ENCODE results near the gene LMAN2L.

The LMAN2L gene, protein sequence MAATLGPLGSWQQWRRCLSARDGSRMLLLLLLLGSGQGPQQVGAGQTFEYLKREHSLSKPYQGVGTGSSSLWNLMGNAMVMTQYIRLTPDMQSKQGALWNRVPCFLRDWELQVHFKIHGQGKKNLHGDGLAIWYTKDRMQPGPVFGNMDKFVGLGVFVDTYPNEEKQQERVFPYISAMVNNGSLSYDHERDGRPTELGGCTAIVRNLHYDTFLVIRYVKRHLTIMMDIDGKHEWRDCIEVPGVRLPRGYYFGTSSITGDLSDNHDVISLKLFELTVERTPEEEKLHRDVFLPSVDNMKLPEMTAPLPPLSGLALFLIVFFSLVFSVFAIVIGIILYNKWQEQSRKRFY

DNA sequence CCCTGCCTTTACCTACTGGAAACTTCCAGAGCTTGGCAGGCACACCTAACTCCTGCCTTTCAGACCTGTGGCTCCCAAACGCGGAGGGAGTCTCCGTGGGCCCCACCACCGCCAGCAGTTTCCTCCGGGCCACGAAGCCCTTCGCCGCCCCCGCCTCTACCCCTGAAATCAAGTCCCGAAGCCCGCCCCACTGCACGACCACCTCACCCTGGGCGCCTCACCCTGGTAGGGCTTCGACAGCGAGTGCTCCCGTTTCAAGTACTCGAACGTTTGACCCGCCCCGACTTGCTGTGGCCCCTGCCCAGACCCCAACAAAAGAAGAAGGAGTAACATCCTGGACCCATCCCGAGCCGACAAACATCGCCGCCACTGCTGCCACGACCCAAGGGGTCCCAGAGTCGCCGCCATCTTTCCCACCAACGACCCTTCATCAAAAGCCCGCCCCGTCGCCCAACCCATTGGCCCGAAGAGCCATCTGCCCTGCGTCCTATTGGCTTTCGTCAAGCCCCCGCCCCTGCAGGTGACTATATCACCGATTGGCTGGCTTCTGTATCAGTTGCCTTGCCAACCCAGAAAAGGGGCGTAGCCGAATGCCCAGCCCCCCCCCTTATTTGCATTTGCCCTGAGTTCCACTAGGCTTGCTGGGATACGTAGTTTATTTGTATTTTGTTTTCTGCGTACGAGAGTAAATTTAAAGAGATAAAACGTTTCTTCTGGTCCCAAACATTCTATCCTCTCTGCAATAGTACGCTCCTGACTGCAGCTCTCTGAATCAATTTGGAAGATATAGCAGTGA, at the start of gene LMAN2L:
LMAN2L (minus strand) TSS at position 432 of the 796 bp plus-strand sequence; CDS start at position 408, 24 bp downstream.
- peak; percentile 96 for DNase-seq

DNA sequence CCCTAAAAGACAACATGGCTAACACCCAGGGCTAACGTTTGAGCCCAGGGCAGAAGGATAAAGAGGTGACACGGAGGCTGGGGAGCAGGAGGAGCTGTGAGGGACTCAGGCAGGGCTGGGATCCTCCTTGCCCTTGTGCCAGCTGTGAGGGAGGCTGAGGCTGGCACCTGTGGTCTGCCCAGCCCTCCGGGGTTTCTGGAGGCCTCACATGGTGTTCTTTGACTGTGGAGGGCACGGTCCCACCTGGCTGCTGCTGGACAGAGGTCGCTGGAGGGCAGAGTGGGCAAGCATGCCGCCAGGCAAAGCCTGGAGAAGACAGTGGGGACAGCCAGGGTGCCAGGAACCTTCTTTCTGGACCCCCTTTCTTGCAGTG, 49.4 kb upstream of the LMAN2L start:
- DNase-seq: no peak

DNA sequence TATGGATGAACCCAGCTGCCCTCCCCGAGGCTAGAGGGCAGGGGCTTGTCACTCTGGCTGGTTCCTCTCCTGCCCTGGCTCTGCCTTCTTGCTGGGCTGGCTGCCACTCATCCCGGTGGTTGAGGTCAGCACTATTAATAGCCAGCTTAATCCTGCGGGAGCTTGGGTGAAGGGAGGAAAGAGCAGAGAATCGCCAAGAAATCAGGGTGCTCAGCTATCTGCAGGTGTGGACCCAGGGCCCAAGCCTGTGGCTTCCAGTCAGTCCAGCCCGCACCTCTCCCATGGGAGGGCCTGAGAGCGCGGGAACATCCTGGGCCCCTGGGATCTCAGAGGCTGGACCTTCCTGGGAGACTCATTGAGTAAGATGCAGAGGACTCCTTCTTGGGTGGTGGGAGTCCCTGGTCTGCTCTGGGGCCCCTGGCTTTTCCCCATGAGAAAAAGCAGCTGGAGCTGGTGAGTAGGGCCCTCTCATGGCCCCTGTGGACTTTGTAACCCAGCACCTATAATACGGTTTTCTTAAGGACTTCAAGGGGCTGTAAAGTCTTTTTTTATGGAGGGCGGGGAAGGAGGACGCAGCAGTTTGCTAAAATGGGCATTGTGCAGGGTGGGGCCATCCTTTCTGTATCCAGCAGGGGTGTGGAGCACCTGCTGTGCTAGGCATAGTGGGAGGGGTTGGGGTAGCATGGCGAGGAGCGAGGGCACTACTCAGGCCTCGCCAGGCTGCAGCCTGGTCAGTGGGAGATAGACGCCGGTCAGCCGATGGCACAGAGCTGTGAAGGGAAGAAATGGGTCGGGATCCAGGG, 48.8 kb upstream of the LMAN2L start:
- DNase-seq: no peak

DNA sequence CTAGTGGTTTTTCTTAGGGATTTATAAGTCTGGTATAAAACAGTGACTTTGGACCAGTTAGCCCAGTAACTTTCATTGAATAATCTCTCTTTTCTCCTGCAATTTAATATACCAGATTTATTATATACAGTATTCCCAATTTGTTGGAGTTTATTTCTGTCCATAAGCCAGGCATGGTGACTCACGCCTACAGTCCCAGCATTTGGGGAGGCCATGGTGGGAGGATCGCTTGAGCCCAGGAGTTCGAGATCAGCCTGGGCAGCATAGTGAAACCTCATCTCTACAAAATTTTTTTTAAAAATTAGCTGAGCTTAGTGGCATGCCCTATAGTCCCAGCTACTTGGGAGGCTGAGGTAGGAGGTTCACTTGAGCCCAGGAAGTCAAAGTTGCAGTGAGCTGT, 47.5 kb upstream of the LMAN2L start:
- no peak for DNase-seq

DNA sequence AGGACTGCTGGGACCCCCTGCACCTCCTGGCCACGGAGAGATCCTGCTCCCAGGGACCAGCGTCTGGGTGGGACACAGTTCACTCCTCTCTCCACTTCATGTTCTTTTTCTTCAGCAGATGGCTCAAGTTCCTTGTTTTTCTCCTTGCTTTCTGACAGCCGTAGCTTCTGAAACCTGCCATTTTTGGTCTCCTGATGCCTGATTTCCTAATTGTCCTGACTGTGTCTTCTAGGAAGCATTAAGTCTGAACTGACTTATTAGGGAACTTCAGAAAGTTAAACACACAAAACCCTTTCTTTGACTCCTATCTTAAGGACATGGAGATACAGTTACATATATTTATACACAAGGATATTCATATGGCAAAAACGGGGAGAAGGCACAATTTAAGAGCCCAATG, 43.5 kb upstream of the LMAN2L start:
- DNase-seq: no peak

DNA sequence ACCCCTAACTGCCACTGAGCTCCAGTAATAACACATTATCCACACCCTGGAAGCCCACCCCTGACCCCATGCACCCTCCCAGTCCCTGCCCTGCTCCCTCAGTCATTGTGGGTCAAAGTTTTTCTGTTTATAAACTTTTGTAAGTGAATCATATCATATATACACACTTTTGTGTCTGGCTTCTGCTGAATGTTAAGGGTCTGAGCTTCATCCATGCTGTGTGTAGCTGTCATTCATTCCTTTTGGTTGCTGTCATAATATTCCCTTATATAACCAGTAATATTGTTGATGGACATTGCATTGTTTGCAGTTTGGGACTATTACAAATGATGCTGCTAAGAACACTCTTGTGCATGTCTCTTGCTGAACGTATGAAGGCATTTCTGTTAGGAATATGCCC, 35.3 kb upstream of the LMAN2L start:
- DNase-seq: no peak

DNA sequence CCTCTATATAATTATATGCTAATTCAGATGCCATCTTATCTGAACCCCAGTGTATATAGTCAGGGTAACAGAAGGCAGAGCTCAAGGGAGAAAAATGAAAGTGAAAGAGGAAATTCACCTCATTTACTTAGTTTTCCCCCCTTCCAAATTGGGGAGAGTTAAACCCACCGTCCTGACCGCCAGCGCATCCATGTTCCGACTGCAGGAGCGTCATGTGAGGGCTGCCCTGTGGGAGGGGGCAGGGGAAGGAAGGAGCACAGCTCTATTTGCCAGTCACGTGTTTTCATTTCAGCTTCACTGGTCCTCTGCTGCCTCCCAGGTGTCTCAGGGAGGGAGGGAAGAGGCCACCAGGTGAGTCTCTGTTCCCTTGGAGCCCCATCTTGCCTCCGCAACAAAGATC, 34.1 kb upstream of the LMAN2L start:
- DNase-seq: peak; percentile 59

DNA sequence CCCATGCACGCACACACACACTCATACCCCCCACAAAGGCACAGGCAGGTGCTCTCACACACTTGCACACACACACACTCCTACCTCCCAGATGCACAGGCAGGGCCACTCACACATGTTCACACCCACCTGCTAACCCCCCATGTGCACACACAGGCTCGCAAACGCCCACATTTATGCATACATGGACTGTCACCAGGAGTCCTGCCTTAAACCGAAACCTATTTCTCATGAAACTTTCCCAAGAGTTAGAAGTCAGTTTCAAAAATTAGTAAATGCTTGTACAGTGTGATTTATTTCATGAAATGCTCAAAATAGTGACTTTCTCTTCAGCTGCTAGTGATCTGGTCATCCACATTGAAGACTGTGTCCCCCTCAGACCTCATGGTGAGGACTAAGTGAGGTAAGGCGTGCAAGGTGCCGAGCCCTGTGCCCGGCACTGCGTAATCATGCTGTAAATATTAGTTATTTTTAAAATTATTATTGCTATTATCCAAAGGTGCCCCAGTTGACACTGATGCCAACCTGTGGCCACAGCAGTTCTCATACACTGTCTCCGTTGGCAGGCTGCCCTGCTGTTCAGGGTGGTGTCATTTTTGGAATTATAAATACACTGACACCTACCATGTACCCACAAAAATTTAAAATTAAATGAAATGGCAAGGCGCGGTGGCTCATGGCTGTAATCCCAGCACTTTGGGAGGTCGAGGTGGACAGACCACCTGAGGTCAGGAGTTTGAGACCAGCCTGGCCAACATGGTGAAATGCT, 33.2 kb upstream of the LMAN2L start:
- no peak for DNase-seq

DNA sequence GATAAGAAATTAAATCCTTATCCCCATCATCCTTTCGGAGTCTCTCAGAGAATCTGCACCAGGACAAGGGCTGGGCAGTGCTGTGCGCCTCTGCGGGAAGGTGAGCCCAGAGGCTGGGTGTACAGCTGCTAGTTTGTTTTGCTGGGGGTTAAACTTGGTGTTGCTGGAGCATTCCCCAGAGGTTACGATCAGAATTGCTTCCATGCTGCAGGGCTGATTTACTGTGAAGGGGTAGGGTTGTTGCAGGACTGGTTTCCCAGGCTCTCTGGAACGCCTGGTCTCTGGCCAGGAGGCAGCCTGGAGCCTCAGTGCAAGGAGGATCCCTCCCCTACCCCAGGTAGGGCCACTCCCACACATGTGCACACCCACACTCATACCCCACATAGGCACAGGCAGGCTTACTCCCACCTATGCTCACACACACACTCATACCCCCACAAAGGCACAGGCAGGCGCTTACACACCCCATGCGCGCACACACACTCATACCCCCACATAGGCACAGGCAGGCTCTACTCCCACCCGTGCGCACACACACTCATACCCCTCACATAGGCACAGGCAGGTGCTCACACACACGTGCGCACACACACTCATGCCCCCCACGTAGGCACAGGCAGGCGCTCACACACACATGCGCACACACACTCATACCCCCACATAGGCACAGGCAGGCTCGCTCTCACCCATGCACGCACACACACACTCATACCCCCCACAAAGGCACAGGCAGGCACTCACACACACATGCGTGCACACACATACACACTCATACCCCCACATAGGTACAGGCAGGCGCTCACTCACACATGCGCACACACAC, 32.1 kb upstream of the LMAN2L start:
- no peak for DNase-seq

DNA sequence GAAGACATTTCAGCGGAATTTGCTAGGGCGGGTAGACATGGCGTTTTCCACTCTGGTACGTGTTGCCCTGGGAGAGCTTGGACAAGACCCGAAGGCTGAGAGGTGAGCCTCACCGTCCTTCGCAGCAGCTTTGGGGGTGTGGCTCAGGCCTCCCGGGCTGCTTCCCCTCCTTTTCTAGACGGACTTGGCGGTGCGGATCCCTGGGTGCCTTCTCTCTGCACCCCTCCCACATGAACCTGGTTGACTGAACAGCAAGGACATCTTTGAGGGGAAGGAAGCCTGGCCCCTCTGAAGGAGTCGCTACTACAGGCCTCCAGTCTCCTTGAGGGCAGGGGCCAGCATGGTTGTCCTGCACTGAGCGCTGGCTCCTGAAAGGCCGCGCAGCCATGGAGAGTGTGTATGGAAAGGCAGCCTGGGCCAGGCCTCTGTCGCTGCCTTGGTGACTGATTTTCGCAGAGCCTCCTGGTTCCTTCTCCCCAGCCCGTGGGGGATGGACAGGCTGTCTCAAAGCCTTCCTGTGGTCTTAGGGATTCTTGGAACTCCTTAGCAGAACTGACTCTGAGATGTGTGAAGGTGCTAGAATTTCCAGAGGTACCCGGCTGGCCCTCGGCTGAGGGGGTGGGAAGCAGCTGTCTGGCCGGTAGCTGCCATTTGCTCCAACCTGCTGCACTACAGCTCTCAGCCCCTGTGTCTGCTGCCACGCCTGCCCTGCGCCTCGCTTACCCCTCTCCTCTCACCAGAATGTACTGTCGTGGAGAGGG, 30.8 kb upstream of the LMAN2L start:
- no peak for DNase-seq

DNA sequence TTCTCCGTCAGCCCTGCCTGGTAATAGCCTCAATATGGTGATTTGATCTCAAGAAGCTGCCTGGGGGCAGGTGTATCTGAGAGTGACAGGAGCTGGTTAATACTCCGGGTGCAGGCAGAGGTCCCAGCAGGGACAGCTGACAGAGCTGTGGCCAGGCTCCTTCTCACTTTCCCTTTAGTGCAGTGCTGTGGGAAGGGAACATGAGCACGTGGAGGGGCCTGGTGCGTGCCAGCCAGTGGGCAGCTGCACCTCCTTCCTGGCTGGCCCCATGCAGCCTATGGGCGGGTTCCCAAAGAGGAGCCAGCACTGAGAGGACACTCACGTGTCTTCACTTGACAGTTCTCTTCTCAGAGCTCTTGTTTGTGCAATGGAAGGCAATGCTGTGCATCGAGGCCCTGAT, 29.9 kb upstream of the LMAN2L start:
- no peak for DNase-seq

DNA sequence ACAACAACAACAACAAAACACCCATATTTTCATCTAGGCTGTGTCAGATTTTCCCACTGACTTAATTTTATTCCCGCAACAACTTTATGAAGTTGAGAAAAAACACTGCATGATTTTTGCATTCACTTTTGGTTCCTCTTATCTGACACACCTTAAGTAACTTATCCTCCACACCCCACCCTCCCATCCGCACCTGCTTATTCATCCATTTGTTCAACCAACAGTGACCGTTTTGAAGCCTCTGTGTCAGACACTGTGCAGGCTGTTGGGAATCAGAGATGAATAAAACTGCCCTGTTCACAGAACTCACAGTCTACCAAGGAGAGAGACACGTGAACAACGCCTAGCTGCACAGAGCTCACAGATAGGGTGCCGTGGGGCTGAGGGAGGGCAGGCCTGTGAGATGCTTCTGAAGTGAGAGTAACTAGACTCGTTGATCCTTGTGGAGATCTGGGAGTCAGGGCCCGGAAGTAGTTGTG, 28.3 kb upstream of the LMAN2L start:
- DNase-seq: no peak

DNA sequence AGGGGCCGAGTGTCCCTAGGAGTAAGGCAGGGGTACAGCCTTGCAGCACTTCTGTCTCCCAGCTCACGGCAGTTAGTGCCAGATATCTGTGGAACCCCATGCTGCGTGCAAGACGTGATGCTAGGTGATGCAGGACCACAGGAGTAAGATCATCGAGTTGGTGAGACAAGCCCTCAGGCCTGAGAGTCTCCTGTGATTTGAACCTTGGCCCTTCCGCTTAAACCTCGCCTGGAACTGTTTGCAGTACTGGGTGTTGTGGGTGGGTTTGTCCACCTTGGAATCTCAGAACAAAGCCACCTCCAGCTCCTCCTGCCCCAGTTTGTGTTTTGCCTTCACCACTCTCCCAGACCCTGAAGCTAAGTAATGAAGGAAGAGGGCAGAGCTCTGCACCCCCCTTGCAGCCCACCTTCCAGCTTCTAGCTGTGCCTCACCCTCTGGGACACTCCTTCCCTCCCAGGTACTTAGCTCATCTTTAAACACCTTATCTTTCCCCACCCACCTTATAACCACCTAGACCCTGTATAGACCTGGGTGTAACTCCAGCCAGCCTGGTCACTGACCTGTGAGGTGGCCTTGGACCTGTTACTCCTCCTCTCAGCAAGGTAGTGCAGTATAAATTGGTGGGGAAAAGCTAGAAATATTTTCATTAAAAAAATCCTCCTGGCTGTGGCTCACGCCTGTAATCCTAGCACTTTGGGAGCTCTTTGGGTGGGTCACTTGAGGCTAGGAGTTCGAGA, 27.4 kb upstream of the LMAN2L start:
- no peak for DNase-seq

DNA sequence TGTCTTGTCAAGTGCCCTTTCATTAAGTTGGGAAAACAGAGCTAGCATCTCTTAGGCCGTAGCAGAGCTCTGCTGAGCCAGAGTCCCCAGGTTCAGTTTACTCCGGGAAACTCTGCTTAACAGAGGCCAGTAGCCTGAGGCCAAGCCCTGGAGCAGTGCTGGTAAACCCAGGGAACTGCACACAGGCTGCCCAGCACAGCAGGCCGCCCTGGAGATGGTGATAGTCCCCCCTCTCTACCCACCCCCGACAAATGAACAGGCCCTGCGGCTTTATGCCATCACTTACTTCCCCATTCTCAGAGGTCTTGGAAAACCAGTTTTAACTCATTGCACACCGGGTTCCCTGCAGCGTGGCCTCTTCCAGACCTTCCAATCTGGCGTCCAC, 24.4 kb upstream of the LMAN2L start:
- no peak for DNase-seq

DNA sequence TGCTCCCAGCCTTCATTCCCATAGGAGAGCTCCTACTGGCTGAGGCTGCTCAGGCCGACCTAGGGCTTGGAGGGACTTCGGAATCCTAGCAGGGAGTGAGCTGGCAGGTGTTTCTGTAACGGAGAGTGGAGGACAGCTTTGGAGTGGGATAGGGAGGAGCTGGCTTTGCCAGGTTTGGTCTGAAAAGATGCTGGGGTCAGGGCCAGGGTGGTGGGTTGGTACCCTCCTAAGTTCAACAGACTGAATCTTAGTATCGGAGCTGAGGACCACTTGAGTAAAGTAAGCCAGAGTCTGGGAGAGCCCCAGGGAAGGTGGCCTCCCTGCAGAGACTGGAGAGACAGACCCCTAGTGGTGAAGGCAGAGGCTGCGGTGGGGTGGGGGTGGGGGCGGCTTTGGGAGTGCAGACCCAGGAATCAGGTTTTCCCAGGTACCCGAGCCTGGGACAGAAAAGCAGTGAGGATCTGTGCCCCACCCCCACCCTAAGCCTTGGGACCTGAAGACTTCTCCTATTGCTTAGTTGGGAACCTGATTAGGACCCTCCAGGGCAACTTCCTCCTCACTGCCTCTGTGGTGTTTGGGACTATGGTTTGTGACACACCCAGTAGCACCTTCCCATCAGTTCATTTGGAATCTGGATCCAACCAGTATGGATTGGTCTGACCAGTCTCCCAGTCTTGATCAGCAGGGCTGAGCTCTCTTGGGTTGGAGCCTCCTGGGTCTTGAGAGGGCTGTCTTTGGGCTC, 23.8 kb upstream of the LMAN2L start:
- peak; percentile 56 for DNase-seq

DNA sequence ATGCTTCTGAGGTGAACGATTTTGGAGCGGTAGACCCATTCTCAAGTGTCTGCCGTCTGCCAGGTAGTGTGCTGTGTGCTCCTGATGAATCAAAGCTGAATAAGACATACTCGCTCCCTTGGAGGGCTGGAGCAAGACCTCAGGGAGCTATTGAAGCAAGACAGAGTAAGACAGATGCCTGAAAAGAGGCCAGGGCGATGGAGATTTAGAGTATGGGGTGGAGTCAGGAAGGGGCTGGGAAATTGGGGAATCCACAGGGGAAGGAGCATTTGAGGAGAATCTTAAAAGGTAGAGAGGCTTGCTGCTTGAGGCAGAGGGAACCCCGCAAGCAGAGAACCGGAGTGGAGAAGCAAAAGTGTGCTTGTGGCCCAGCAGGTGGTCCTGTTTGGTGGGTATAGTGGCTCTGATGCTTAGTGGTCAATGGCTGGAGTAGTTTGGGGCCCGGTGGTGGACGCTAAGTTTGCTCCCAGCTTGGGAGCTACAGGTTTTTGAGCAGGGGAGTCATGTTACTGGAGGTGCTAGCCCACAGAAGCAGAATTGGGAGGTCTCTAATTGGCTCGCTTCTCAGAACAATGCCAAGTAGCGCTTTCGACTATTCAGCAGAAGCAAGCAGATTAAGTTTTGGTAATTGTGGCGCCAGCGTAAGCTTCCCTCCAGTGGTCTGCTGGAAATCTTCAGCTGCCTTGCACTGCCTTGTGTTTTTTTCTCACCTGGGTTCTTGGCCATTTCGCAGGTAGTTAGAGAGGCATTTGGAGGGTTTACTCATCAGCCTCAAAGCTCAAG, 22.9 kb upstream of the LMAN2L start:
- DNase-seq: no peak

DNA sequence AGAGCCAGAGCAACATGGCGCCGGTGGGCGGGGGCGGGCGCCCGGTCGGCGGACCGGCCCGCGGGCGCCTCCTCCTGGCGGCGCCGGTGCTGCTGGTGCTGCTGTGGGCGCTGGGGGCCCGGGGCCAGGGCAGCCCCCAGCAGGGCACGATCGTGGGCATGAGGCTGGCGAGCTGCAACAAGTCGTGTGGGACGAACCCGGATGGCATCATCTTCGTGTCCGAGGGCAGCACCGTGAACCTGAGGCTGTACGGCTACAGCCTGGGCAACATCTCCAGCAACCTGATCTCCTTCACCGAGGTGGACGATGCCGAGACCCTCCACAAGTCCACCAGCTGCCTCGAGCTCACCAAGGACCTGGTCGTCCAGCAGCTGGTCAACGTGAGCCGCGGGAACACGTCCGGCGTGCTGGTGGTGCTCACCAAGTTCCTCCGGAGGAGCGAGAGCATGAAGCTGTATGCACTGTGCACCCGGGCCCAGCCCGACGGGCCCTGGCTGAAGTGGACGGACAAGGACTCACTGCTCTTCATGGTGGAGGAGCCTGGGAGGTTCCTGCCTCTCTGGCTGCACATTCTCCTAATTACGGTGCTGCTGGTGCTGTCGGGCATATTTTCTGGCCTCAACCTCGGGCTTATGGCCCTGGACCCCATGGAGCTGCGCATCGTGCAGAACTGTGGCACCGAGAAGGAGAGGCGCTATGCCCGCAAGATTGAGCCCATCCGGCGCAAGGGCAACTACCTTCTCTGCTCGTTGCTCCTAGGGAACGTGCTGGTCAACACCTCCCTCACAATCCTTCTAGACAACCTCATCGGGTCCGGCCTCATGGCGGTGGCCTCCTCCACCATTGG, 21.3 kb upstream of the LMAN2L start:
- DNase-seq: peak; percentile 57
